ENCODE results near the gene SH3PXD2B.

DNA sequence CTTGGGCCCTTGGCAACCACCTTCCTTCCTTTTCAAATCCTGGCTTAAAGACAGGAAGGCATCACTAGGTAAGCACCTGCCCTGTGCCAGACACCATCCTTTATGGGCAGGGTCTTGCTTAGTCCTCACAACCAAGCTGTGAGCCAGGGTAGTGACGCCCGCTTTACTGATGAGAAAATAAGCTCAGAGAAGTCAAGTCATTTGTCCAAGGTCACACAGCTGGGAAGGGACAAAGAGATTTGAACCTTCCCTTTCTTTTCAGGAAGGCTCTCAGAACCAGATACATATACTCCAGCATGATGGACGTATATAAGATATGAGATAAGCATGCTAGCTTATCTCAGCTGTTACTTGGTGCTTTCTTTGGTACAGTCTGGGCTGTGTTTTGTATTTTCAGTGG is 76.9 kb downstream of the SH3PXD2B start:
- no peak for TF ChIP-seq GATA3 (IDR thresholded peaks at IDR 0.05; ENCODE audit: low read depth, low read length)
- TF ChIP-seq GATA2 (IDR thresholded peaks at IDR 0.05; ENCODE audit: low read depth, low read length), result no peak

Measured in SH-SY5Y (cell line).